ENCODE measurements around the gene PHLPP2.
"Not testable (repeated sequence)": the region's sequence is repeated elsewhere in the genome, so short reads cannot be mapped to it uniquely, and the experiment has no call there.

The PHLPP2 gene

GRCh38 chr16:71627731-71628181, 96.7 kb downstream of the PHLPP2 start:
- H3K4me1 Mint-ChIP-seq (ENCODE audit: low read depth), result no peaks in the 10 kb centered on the region
- H3K36me3 Mint-ChIP-seq (ENCODE audit: low read depth), result no peaks in the 10 kb centered on the region
- no peak for DNase-seq
- peaks cover 26% of the 10 kb centered on the region for H3K27me3 Mint-ChIP-seq
- H3K9me3 Mint-ChIP-seq, result no peaks in the 10 kb centered on the region
- no peak overlapping the region for H3K27ac Mint-ChIP-seq
- H3K4me3 Mint-ChIP-seq, result no peak overlapping the region

- DNase-seq, result no peak
- Mint-ChIP-seq H3K4me1 (ENCODE audit: low read depth) (peaks cover 6% of the 10 kb centered on the region), H3K27ac (no peak overlapping the region), H3K9me3 (no peaks in the 10 kb centered on the region), H3K36me3 (ENCODE audit: low read depth) (no peaks in the 10 kb centered on the region), H3K27me3 (peaks cover 30% of the 10 kb centered on the region), H3K4me3 (no peak overlapping the region)
Measured at GRCh38 chr16:71626858-71627213, 97.7 kb downstream of the PHLPP2 start.

GRCh38 chr16:71626018-71626857, 98.3 kb downstream of the PHLPP2 start, which contains the start of gene MARVELD3:
Gene MARVELD3 (plus strand): TSS chr16:71626184. CDS start chr16:71626230, 46 bp downstream.
- H3K4me1 Mint-ChIP-seq (ENCODE audit: low read depth), result peaks cover 7% of the 10 kb centered on the region
- peaks cover 31% of the 10 kb centered on the region for H3K27me3 Mint-ChIP-seq
- H3K36me3 Mint-ChIP-seq (ENCODE audit: low read depth), result no peaks in the 10 kb centered on the region
- H3K9me3 Mint-ChIP-seq, result no peaks in the 10 kb centered on the region
- no peak within 1 kb of the TSS for H3K27ac Mint-ChIP-seq
- H3K4me3 Mint-ChIP-seq, result peak within 1 kb of the TSS; percentile 42
- peak; percentile 54 for DNase-seq

GRCh38 chr16:71625113-71625850, 99.2 kb downstream of the PHLPP2 start:
- no peak overlapping the region for H3K4me3 Mint-ChIP-seq

GRCh38 chr16:71623597-71623996, 100.9 kb downstream of the PHLPP2 start:
- no peak overlapping the region for H3K4me3 Mint-ChIP-seq
- H3K27me3 Mint-ChIP-seq, result peaks cover 27% of the 10 kb centered on the region
- H3K27ac Mint-ChIP-seq, result no peak overlapping the region
- DNase-seq, result no peak
- no peaks in the 10 kb centered on the region for H3K36me3 Mint-ChIP-seq (ENCODE audit: low read depth)
- peaks cover 7% of the 10 kb centered on the region for H3K4me1 Mint-ChIP-seq (ENCODE audit: low read depth)
- H3K9me3 Mint-ChIP-seq, result no peaks in the 10 kb centered on the region

More at GRCh38 chr16:71625113-71625850, 99.2 kb downstream of the PHLPP2 start:
- peaks cover 7% of the 10 kb centered on the region for H3K4me1 Mint-ChIP-seq (ENCODE audit: low read depth)
- H3K9me3 Mint-ChIP-seq, result no peaks in the 10 kb centered on the region
- H3K27me3 Mint-ChIP-seq, result peaks cover 31% of the 10 kb centered on the region
- no peaks in the 10 kb centered on the region for H3K36me3 Mint-ChIP-seq (ENCODE audit: low read depth)
- no peak for DNase-seq
- H3K27ac Mint-ChIP-seq, result no peak overlapping the region

GRCh38 chr16:71622088-71622487, 102.4 kb downstream of the PHLPP2 start:
- DNase-seq, result no peak
- Mint-ChIP-seq H3K4me3 (no peak overlapping the region), H3K27ac (no peak overlapping the region), H3K27me3 (peaks cover 21% of the 10 kb centered on the region), H3K9me3 (no peaks in the 10 kb centered on the region), H3K36me3 (ENCODE audit: low read depth) (no peaks in the 10 kb centered on the region), H3K4me1 (ENCODE audit: low read depth) (peaks cover 7% of the 10 kb centered on the region)

GRCh38 chr16:71618429-71618828, 106.1 kb downstream of the PHLPP2 start:
- no peaks in the 10 kb centered on the region for H3K36me3 Mint-ChIP-seq (ENCODE audit: low read depth)
- no peaks in the 10 kb centered on the region for H3K9me3 Mint-ChIP-seq
- H3K4me3 Mint-ChIP-seq, result no peak overlapping the region
- no peak overlapping the region for H3K27ac Mint-ChIP-seq
- peaks cover 33% of the 10 kb centered on the region for H3K27me3 Mint-ChIP-seq
- DNase-seq, result no peak
- peaks cover 7% of the 10 kb centered on the region for H3K4me1 Mint-ChIP-seq (ENCODE audit: low read depth)

- not testable (repeated sequence) for DNase-seq; H3K4me3 Mint-ChIP-seq; H3K4me1 Mint-ChIP-seq (ENCODE audit: low read depth); H3K36me3 Mint-ChIP-seq (ENCODE audit: low read depth); H3K9me3 Mint-ChIP-seq; H3K27ac Mint-ChIP-seq
- peaks cover 51% of the 10 kb centered on the region for H3K27me3 Mint-ChIP-seq
Measured at GRCh38 chr16:71614956-71615355, 109.5 kb downstream of the PHLPP2 start.

GRCh38 chr16:71610936-71611871, 113.3 kb downstream of the PHLPP2 start:
- Mint-ChIP-seq H3K9me3 (no peaks in the 10 kb centered on the region), H3K27ac (no peak overlapping the region), H3K4me3 (no peak overlapping the region), H3K4me1 (ENCODE audit: low read depth) (peaks cover 12% of the 10 kb centered on the region), H3K36me3 (ENCODE audit: low read depth) (no peaks in the 10 kb centered on the region), H3K27me3 (peaks cover 40% of the 10 kb centered on the region)
- DNase-seq, result peak; percentile 86

- Mint-ChIP-seq H3K4me3 (no peak overlapping the region), H3K27ac (no peak overlapping the region), H3K36me3 (ENCODE audit: low read depth) (no peaks in the 10 kb centered on the region), H3K27me3 (peaks cover 37% of the 10 kb centered on the region), H3K4me1 (ENCODE audit: low read depth) (peaks cover 12% of the 10 kb centered on the region), H3K9me3 (no peaks in the 10 kb centered on the region)
- no peak for DNase-seq
Measured at GRCh38 chr16:71610447-71610846, 114.1 kb downstream of the PHLPP2 start.

- H3K36me3 Mint-ChIP-seq (ENCODE audit: low read depth), result no peaks in the 10 kb centered on the region
- DNase-seq, result no peak
- H3K4me3 Mint-ChIP-seq, result no peak overlapping the region
- peak overlapping the region; percentile 94 for H3K27ac Mint-ChIP-seq
- H3K4me1 Mint-ChIP-seq (ENCODE audit: low read depth), result peaks cover 12% of the 10 kb centered on the region
- no peaks in the 10 kb centered on the region for H3K9me3 Mint-ChIP-seq
- H3K27me3 Mint-ChIP-seq, result peaks cover 26% of the 10 kb centered on the region
Measured at GRCh38 chr16:71609066-71609465, 115.4 kb downstream of the PHLPP2 start.

GRCh38 chr16:71600822-71601221, 123.7 kb downstream of the PHLPP2 start:
- no peak for DNase-seq
- H3K9me3 Mint-ChIP-seq, result no peaks in the 10 kb centered on the region
- H3K27me3 Mint-ChIP-seq, result peaks cover 17% of the 10 kb centered on the region
- no peaks in the 10 kb centered on the region for H3K36me3 Mint-ChIP-seq (ENCODE audit: low read depth)
- H3K4me3 Mint-ChIP-seq, result no peak overlapping the region
- no peak overlapping the region for H3K27ac Mint-ChIP-seq
- H3K4me1 Mint-ChIP-seq (ENCODE audit: low read depth), result no peaks in the 10 kb centered on the region

GRCh38 chr16:71598426-71598825, 126.1 kb downstream of the PHLPP2 start:
- not testable (repeated sequence) for H3K4me1 Mint-ChIP-seq (ENCODE audit: low read depth); H3K27ac Mint-ChIP-seq; H3K36me3 Mint-ChIP-seq (ENCODE audit: low read depth); H3K9me3 Mint-ChIP-seq; DNase-seq; H3K4me3 Mint-ChIP-seq
- peaks cover 34% of the 10 kb centered on the region for H3K27me3 Mint-ChIP-seq

- peaks cover 44% of the 10 kb centered on the region for H3K27me3 Mint-ChIP-seq
- H3K9me3 Mint-ChIP-seq; H3K4me1 Mint-ChIP-seq (ENCODE audit: low read depth); H3K4me3 Mint-ChIP-seq; H3K36me3 Mint-ChIP-seq (ENCODE audit: low read depth); DNase-seq; H3K27ac Mint-ChIP-seq: not testable (repeated sequence)
Measured at GRCh38 chr16:71595340-71595826, 129.1 kb downstream of the PHLPP2 start.

All from activated T-cell treated with anti-CD3 and anti-CD28 coated beads, Interleukin-2, amount 50 U/mL, for 24 hours (primary cell).